Measurements from ENCODE around the gene EXD2.

The EXD2 gene

DNA sequence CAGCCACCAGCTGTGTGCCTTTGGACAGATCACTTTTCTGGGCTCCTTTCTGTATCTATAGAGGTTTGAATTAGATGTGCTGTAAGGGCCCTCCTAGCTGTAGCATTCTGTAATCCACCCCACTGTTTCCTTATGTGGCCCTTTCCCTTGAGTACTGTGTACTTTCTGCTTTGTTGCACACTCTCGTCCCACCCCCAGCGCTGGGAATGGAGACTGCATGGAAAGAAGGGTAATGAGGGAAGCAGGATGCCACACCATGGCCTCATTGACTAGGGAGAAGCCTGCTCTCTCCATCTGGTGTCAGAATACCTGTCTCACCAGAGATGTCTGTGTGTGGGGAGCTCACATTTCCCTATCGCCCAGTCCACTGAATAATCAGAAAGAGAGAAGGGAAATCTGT is 55.0 kb downstream of the EXD2 start:
- H3K79me2 ChIP-seq (ENCODE audit: insufficient read depth, low read depth) = no peaks in the 10 kb centered on the region
- H3K4me1 ChIP-seq (ENCODE audit: low read depth, poor library complexity, severe bottlenecking) = no peaks in the 10 kb centered on the region
- H3K27me3 ChIP-seq (ENCODE audit: insufficient read depth, low read depth) = no peaks in the 10 kb centered on the region
- no peak overlapping the region for H3K4me2 ChIP-seq
- H3K9ac ChIP-seq = no peak overlapping the region
- no peaks in the 10 kb centered on the region for H3K36me3 ChIP-seq (ENCODE audit: insufficient read depth)
- no peak overlapping the region for H3K4me3 ChIP-seq (IDR thresholded peaks at IDR 0.05; ENCODE audit: insufficient read depth, low read depth, low read length)
- no peak overlapping the region for H3K27ac ChIP-seq
- no peaks in the 10 kb centered on the region for H4K20me1 ChIP-seq (ENCODE audit: insufficient read depth)
- no peak overlapping the region for H2AFZ ChIP-seq (ENCODE audit: low read depth)
- TF ChIP-seq, protein P1, sequence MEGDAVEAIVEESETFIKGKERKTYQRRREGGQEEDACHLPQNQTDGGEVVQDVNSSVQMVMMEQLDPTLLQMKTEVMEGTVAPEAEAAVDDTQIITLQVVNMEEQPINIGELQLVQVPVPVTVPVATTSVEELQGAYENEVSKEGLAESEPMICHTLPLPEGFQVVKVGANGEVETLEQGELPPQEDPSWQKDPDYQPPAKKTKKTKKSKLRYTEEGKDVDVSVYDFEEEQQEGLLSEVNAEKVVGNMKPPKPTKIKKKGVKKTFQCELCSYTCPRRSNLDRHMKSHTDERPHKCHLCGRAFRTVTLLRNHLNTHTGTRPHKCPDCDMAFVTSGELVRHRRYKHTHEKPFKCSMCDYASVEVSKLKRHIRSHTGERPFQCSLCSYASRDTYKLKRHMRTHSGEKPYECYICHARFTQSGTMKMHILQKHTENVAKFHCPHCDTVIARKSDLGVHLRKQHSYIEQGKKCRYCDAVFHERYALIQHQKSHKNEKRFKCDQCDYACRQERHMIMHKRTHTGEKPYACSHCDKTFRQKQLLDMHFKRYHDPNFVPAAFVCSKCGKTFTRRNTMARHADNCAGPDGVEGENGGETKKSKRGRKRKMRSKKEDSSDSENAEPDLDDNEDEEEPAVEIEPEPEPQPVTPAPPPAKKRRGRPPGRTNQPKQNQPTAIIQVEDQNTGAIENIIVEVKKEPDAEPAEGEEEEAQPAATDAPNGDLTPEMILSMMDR (conservative IDR thresholded peaks at IDR 0.05; ENCODE audit: low read depth, low read length) = no peak

- TF ChIP-seq, protein P1 (conservative IDR thresholded peaks at IDR 0.05; ENCODE audit: low read depth, low read length) = peak; percentile 26; the same call in 1 of the 2 replicates
- Histone ChIP-seq H3K27ac (no peak overlapping the region), H4K20me1 (ENCODE audit: insufficient read depth) (no peaks in the 10 kb centered on the region), H3K27me3 (ENCODE audit: insufficient read depth, low read depth) (no peaks in the 10 kb centered on the region), H3K79me2 (ENCODE audit: insufficient read depth, low read depth) (no peaks in the 10 kb centered on the region), H3K4me1 (ENCODE audit: low read depth, poor library complexity, severe bottlenecking) (no peaks in the 10 kb centered on the region), H3K4me3 (IDR thresholded peaks at IDR 0.05; ENCODE audit: insufficient read depth, low read depth, low read length) (no peak overlapping the region), H3K4me2 (no peak overlapping the region), H2AFZ (ENCODE audit: low read depth) (no peak overlapping the region), H3K9ac (no peak overlapping the region), H3K36me3 (ENCODE audit: insufficient read depth) (no peaks in the 10 kb centered on the region)
These were observed 56.6 kb downstream of the EXD2 start for GRCh38 chr14:69247676-69248440.

GRCh38 chr14:69249603-69250002 is 58.3 kb downstream of the EXD2 start:
- no peak overlapping the region for H3K9ac ChIP-seq
- no peaks in the 10 kb centered on the region for H4K20me1 ChIP-seq (ENCODE audit: insufficient read depth)
- no peaks in the 10 kb centered on the region for H3K79me2 ChIP-seq (ENCODE audit: insufficient read depth, low read depth)
- no peak overlapping the region for H3K4me2 ChIP-seq
- H2AFZ ChIP-seq (ENCODE audit: low read depth) = no peak overlapping the region
- H3K27me3 ChIP-seq (ENCODE audit: insufficient read depth, low read depth) = no peaks in the 10 kb centered on the region
- H3K36me3 ChIP-seq (ENCODE audit: insufficient read depth) = no peaks in the 10 kb centered on the region
- no peak overlapping the region for H3K27ac ChIP-seq
- no peak overlapping the region for H3K4me3 ChIP-seq (IDR thresholded peaks at IDR 0.05; ENCODE audit: insufficient read depth, low read depth, low read length)
- H3K4me1 ChIP-seq (ENCODE audit: low read depth, poor library complexity, severe bottlenecking) = no peaks in the 10 kb centered on the region
- TF ChIP-seq, protein P1 (conservative IDR thresholded peaks at IDR 0.05; ENCODE audit: low read depth, low read length) = no peak

- H3K27me3 ChIP-seq (ENCODE audit: insufficient read depth, low read depth) = no peaks in the 10 kb centered on the region
- H2AFZ ChIP-seq (ENCODE audit: low read depth) = no peak overlapping the region
- no peaks in the 10 kb centered on the region for H3K4me1 ChIP-seq (ENCODE audit: low read depth, poor library complexity, severe bottlenecking)
- H3K4me3 ChIP-seq (IDR thresholded peaks at IDR 0.05; ENCODE audit: insufficient read depth, low read depth, low read length) = no peak overlapping the region
- H3K79me2 ChIP-seq (ENCODE audit: insufficient read depth, low read depth) = no peaks in the 10 kb centered on the region
- no peak overlapping the region for H3K4me2 ChIP-seq
- TF ChIP-seq, protein P1 (conservative IDR thresholded peaks at IDR 0.05; ENCODE audit: low read depth, low read length) = no peak
- no peaks in the 10 kb centered on the region for H3K36me3 ChIP-seq (ENCODE audit: insufficient read depth)
- no peaks in the 10 kb centered on the region for H4K20me1 ChIP-seq (ENCODE audit: insufficient read depth)
- no peak overlapping the region for H3K9ac ChIP-seq
- H3K27ac ChIP-seq = no peak overlapping the region
These were observed 61.6 kb downstream of the EXD2 start for GRCh38 chr14:69252851-69253250.

Data from KMS-11 (cell line).